ENCODE measurements around the gene NSG2.

Gene NSG2

GRCh38 chr5:174106997-174107655, 61.6 kb downstream of the NSG2 start:
- DNase-seq = no peak

- no peak for DNase-seq
These were observed 63.2 kb downstream of the NSG2 start for GRCh38 chr5:174108745-174109144.

- no peak for DNase-seq
These were observed 64.3 kb downstream of the NSG2 start for GRCh38 chr5:174109698-174110260.

- DNase-seq = no peak
These were observed 64.8 kb downstream of the NSG2 start for GRCh38 chr5:174110310-174110709.

GRCh38 chr5:174111287-174111973, 65.9 kb downstream of the NSG2 start:
- no peak for DNase-seq

- no peak for DNase-seq
These were observed 69.7 kb downstream of the NSG2 start for GRCh38 chr5:174115226-174115625.

- DNase-seq = no peak
These were observed 73.4 kb downstream of the NSG2 start for GRCh38 chr5:174118823-174119467.

GRCh38 chr5:174119468-174119881, 74.0 kb downstream of the NSG2 start:
- DNase-seq = no peak

- no peak for DNase-seq
These were observed 75.0 kb downstream of the NSG2 start for GRCh38 chr5:174120401-174121005.

- no peak for DNase-seq
These were observed 89.0 kb downstream of the NSG2 start for GRCh38 chr5:174134545-174134944.

GRCh38 chr5:174139623-174140022, 94.1 kb downstream of the NSG2 start:
- DNase-seq = no peak

- no peak for DNase-seq
These were observed 95.0 kb downstream of the NSG2 start for GRCh38 chr5:174140452-174141020.

GRCh38 chr5:174141398-174141797, 95.9 kb downstream of the NSG2 start:
- DNase-seq = no peak

- no peak for DNase-seq
These were observed 99.6 kb downstream of the NSG2 start for GRCh38 chr5:174145091-174145490.

GRCh38 chr5:174145821-174146220, 100.3 kb downstream of the NSG2 start:
- DNase-seq = peak; percentile 88

- no peak for DNase-seq
These were observed 101.0 kb downstream of the NSG2 start for GRCh38 chr5:174146556-174146955.

GRCh38 chr5:174147012-174147411, 101.5 kb downstream of the NSG2 start:
- peak; percentile 80 for DNase-seq

- no peak for DNase-seq
These were observed 102.0 kb downstream of the NSG2 start for GRCh38 chr5:174147551-174147950.

GRCh38 chr5:174148721-174149120, 103.2 kb downstream of the NSG2 start:
- DNase-seq = peak; percentile 80

GRCh38 chr5:174149426-174149825, 103.9 kb downstream of the NSG2 start:
- no peak for DNase-seq

- DNase-seq = no peak
These were observed 104.5 kb downstream of the NSG2 start for GRCh38 chr5:174149989-174150388.

GRCh38 chr5:174151599-174152181, 106.2 kb downstream of the NSG2 start:
- no peak for DNase-seq

GRCh38 chr5:174154559-174154958, 109.1 kb downstream of the NSG2 start:
- no peak for DNase-seq
